Gastrocnemius medialis (tissue), 4 donors: ENCODE data around the gene C1QTNF1. TPM values are rescaled to one million over a fixed set of nuclear protein-coding genes. Genes with fewer than 3 reads are reported as not detected.
A peak's percentile ranks its signal among the peaks of the same experiment; 100 is the strongest.

Source experiments
- ATAC-seq, 2 donors: fragments of 150-250 bp; one replicate each; pipeline ENCODE4 v1.9.1; 2016
- DNase-seq, 2 donors: peaks; one replicate each; pipeline ENCODE4 v3.0.0-alpha.2; 2019
- H3K27ac ChIP-seq, 4 donors: fragments of 200-600 bp; sonication (generic); 1 replicate in 1 of 4; 2 replicates in 3 of 4; pipeline ENCODE4 v1.5.1; 2016 to 2018; ENCODE audit warnings: mild to moderate bottlenecking in 2 of 4, moderate library complexity in 1 of 4
- H3K27me3 ChIP-seq, 3 donors: fragments of 200-600 bp; sonication (generic) in 2 of 3; 1 replicate in 1 of 3; 2 replicates in 2 of 3; pipeline versions ENCODE4 v1.5.1 to v1.6.0; 2016 to 2019; ENCODE audit warnings: mild to moderate bottlenecking in 1 of 3, moderate library complexity in 1 of 3
- H3K36me3 ChIP-seq, 2 donors: fragments of 200-600 bp; sonication (generic) in 1 of 2; one replicate each; pipeline ENCODE4 v1.5.1; 2017 to 2018
- H3K4me1 ChIP-seq, 2 donors: fragments of 200-600 bp; sonication (generic) in 1 of 2; one replicate each; pipeline ENCODE4 v1.5.1; 2016 to 2017; ENCODE audit warnings: mild to moderate bottlenecking in 2 of 2
- H3K4me3 ChIP-seq, 4 donors: fragments of 200-600 bp; sonication (generic) in 3 of 4; 1 replicate in 1 of 4; 2 replicates in 3 of 4; pipeline ENCODE4 v1.5.1; 2016 to 2019; ENCODE audit warnings: mild to moderate bottlenecking in 2 of 4
- H3K9me3 ChIP-seq, 3 donors: fragments of 200-600 bp; sonication (generic) in 2 of 3; 1 replicate in 1 of 3; 2 replicates in 2 of 3; pipeline ENCODE4 v1.5.1; 2016 to 2019
- POLR2A ChIP-seq, 2 donors: fragments of 450-650 bp; IDR thresholded peaks; one replicate each; pipeline ENCODE4 v1.6.1; 2017; ENCODE audit warnings: antibody characterized with exemption in 2 of 2, mild to moderate bottlenecking in 2 of 2, moderate library complexity in 2 of 2
- in situ Hi-C, 4 donors: fragments of 200-750 bp; cut with MboI; loops; one replicate each; pipeline versions ENCODE4 v1.15.0 to v1.8.0; 2017; ENCODE audit warnings: low sequenced_read_pairs in 4 of 4
- intact Hi-C: fragments of 100-400 bp; cut with DNase I; formaldehyde crosslinking; loops from one replicate; pipeline ENCODE4 v1.15.1; 2023; ENCODE audit warnings: low total_unique reads
- total RNA-seq, 4 donors: library from RNA; depleted of rRNA; stranded (reverse); fragments of >200 nt; gene quantifications; one replicate each; pipeline versions ENCODE4 v1.1.0 to v1.2.3, GENCODE V29; 2016
- TF ChIP-seq, protein P1 (sequence below), 5 experiments: fragments of 450-650 bp in 3 of 5; fragments of 200-600 bp in 2 of 5; sonication (generic) in 2 of 5; IDR thresholded peaks in 4 of 5; conservative IDR thresholded peaks in 1 of 5; 1 replicate in 4 of 5; 2 replicates in 1 of 5; pipeline ENCODE4 v1.5.1; 2016 to 2019; ENCODE audit warnings: antibody characterized with exemption in 5 of 5, mild to moderate bottlenecking in 3 of 5, moderate library complexity in 3 of 5

C1QTNF1 gene
- total RNA-seq, 4 donors from 2014 or later = 11.1 to 38.6 (median 21.2) TPM

DNA sequence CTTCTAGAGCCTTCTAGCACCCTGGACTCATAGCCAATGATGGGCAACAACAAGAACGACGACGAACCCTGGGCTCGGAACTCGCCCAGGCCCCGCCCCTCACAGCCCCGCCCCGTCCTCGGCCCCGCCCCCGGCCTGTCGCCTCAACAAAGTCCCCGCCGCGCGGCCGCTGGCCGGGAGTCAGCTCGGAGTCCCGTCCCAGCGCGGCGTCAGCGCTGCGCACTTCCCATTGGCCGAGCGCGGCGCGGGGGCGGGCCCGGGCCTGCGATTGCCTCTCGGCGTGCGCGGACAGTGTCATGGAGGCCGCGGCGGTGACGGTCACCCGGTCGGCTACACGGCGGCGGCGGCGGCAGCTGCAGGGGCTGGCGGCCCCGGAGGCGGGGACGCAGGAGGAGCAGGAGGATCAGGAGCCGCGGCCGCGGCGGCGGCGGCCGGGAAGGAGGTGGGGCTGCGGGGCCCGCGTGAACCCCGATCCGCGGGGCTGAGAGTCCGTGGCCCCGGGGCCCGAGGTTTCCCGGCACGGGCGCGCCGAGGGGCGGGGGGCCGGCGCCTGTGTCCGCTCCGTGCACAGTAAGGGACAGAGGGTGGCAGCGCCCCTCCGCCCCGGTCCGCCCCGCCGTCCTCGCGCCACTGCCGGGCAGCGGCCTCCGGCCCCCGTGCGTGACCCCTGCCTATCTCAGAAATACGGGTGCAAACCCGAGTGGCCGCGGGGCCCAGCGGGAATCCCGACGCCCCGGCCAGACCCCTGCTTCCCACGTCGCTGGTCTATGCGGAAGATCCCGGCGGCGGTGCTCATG is 50.9 kb downstream of the C1QTNF1 start, which contains the start of gene ENGASE:
Gene ENGASE (plus strand): TSS at position 176 of the 797 bp plus-strand sequence. CDS start 121 bp downstream, at position 297.
- H3K9me3 ChIP-seq = no peaks in the 10 kb centered on the region
- peaks cover 32 to 38% of the 10 kb centered on the region in 2 donors for H3K4me1 ChIP-seq
- DNase-seq = peak; percentile 89 to 93
- ATAC-seq = peak; percentile 83 to 89
- in situ Hi-C loops (loop anchor here (25.0 kb wide), 1 partner anchor 312 kb away; no protein-coding TSS in a partner anchor), intact Hi-C loops (loop anchor here (5.0 to 10.0 kb wide), 2 partner anchors 53 to 230 kb away; partner anchors contain the start of gene C1QTNF1)
- H3K27ac ChIP-seq = peak within 1 kb of the TSS; percentile 87 to 98 (median 93)
- TF ChIP-seq, protein P1, sequence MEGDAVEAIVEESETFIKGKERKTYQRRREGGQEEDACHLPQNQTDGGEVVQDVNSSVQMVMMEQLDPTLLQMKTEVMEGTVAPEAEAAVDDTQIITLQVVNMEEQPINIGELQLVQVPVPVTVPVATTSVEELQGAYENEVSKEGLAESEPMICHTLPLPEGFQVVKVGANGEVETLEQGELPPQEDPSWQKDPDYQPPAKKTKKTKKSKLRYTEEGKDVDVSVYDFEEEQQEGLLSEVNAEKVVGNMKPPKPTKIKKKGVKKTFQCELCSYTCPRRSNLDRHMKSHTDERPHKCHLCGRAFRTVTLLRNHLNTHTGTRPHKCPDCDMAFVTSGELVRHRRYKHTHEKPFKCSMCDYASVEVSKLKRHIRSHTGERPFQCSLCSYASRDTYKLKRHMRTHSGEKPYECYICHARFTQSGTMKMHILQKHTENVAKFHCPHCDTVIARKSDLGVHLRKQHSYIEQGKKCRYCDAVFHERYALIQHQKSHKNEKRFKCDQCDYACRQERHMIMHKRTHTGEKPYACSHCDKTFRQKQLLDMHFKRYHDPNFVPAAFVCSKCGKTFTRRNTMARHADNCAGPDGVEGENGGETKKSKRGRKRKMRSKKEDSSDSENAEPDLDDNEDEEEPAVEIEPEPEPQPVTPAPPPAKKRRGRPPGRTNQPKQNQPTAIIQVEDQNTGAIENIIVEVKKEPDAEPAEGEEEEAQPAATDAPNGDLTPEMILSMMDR (IDR thresholded peaks at IDR 0.05 in 4 of 5, conservative IDR thresholded peaks at IDR 0.05 in 1 of 5) = no peak
- peak; percentile 83 to 86 for TF ChIP-seq POLR2A (IDR thresholded peaks at IDR 0.05)
- peaks cover 0 to 18% of the 10 kb centered on the region in 2 donors for H3K36me3 ChIP-seq
- H3K4me3 ChIP-seq = peak within 1 kb of the TSS; percentile 73 to 88 (median 76)
- no peaks in the 10 kb centered on the region for H3K27me3 ChIP-seq

- H3K27me3 ChIP-seq = no peaks in the 10 kb centered on the region
- no peak for TF ChIP-seq POLR2A (IDR thresholded peaks at IDR 0.05)
- TF ChIP-seq, protein P1 (IDR thresholded peaks at IDR 0.05 in 4 of 5, conservative IDR thresholded peaks at IDR 0.05 in 1 of 5) = no peak
- H3K4me1 ChIP-seq = peaks cover 34 to 41% of the 10 kb centered on the region in 2 donors
- intact Hi-C loops = loop anchor here (5.0 to 10.0 kb wide), 2 partner anchors 53 to 229 kb away; partner anchors contain the start of gene C1QTNF1
- H3K27ac ChIP-seq = peak overlapping the region; percentile 87 to 98 (median 93)
- H3K9me3 ChIP-seq = no peaks in the 10 kb centered on the region
- no peak for DNase-seq
- peak overlapping the region; percentile 73 to 88 (median 76) for H3K4me3 ChIP-seq
- H3K36me3 ChIP-seq = peaks cover 0 to 23% of the 10 kb centered on the region in 2 donors
- ATAC-seq = peak; percentile 35 to 41
- in situ Hi-C loops = no loop called here
Measured at GRCh38 chr17:79075446-79075750, 51.4 kb downstream of the C1QTNF1 start.

DNA sequence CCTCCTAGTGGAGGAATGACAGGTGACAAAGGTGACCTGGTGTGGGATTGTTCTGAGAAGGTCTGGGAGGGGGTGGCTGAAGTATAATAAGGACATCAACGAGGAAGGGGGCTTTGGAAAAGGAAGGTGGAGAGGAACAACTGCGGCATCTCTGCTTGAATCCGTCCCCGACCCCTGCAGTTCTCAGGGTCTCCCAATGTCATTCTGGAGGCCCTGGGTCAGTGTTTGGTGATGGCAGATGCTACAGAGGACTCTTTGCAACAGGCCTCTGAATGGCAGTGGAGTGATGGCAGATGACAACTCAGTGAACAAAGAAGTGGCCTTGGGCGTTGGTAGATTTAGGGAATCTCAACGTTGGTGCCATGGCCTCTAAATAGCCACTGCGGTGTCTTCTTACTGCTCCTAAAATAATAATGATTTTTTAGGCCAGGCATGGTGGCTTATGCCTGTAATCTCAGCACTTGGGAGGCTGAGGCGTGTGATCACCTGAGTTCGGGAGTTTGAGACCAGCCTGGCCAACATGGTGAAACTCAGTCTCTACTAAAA is 52.0 kb downstream of the C1QTNF1 start:
- H3K36me3 ChIP-seq = peaks cover 0 to 28% of the 10 kb centered on the region in 2 donors
- intact Hi-C loops (loop anchor here (5.0 to 10.0 kb wide), 2 partner anchors 54 to 229 kb away; partner anchors contain the start of gene C1QTNF1), in situ Hi-C loops (no loop called here)
- H3K4me3 ChIP-seq = peak overlapping the region; percentile 73 to 88 (median 76)
- peak; percentile 24 to 35 for ATAC-seq
- peak overlapping the region; percentile 87 to 98 (median 93) for H3K27ac ChIP-seq
- H3K27me3 ChIP-seq = no peaks in the 10 kb centered on the region
- H3K9me3 ChIP-seq = no peaks in the 10 kb centered on the region
- TF ChIP-seq, protein P1 (IDR thresholded peaks at IDR 0.05 in 4 of 5, conservative IDR thresholded peaks at IDR 0.05 in 1 of 5) = no peak
- no peak for TF ChIP-seq POLR2A (IDR thresholded peaks at IDR 0.05)
- DNase-seq = peak in 1 of 2 donors; percentile 19
- H3K4me1 ChIP-seq = peaks cover 34 to 41% of the 10 kb centered on the region in 2 donors

- H3K36me3 ChIP-seq = peaks cover 0 to 38% of the 10 kb centered on the region in 2 donors
Measured at GRCh38 chr17:79077587-79077986, 53.6 kb downstream of the C1QTNF1 start.

More at GRCh38 chr17:79077587-79077986, 53.6 kb downstream of the C1QTNF1 start:
- Histone ChIP-seq H3K4me3 (no peak overlapping the region), H3K9me3 (no peaks in the 10 kb centered on the region), H3K27me3 (no peaks in the 10 kb centered on the region), H3K27ac (peak overlapping the region; percentile 87 to 98 (median 93)), H3K4me1 (peaks cover 34 to 41% of the 10 kb centered on the region in 2 donors)
- DNase-seq (peak in 1 of 2 donors; percentile 11), ATAC-seq (no peak)
- intact Hi-C loops (loop anchor here (5.0 to 10.0 kb wide), 2 partner anchors 55 to 227 kb away; partner anchors contain the start of gene C1QTNF1), in situ Hi-C loops (no loop called here)
- TF ChIP-seq POLR2A (IDR thresholded peaks at IDR 0.05) = no peak
